ENCODE measurements around the gene COA1.

Gene COA1

DNA sequence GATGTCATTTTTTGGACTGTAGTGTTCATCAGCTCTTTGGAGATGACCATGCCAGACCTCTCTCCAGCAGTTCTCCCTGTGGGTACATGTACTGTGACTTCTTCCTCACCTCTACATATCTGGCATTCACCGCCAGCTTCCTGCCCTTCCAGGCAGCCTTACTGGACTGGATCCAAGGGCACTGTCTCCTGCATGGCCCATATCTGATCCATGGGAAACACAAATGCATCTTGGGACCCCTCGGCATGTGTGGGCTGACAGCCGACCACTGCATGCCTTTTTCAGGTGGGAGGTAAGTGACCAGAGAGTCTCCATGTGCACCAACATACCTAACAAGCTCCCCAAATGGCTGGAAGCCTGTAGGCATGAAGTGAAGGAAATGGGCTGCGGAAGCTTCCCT lies 25.3 kb upstream of the COA1 start:
- peaks cover 39% of the 10 kb centered on the region for H3K27me3 ChIP-seq (ENCODE audit: control insufficient read depth, low read length)
- H3K4me3 ChIP-seq (ENCODE audit: low read length) = no peak overlapping the region
- peaks cover 9% of the 10 kb centered on the region; the same call in 1 of the 2 replicates for H3K4me1 ChIP-seq (ENCODE audit: control insufficient read depth, low read length)
- no peaks in the 10 kb centered on the region for H3F3A ChIP-seq (ENCODE audit: control insufficient read depth, insufficient read depth)
- no peaks in the 10 kb centered on the region for H3K79me2 ChIP-seq (ENCODE audit: control insufficient read depth, low read length)
- no peak overlapping the region for H3K4me2 ChIP-seq (ENCODE audit: low read length)
- H4K20me1 ChIP-seq (ENCODE audit: control insufficient read depth, insufficient read depth, low read depth, low read length) = no peaks in the 10 kb centered on the region
- H3K27ac ChIP-seq (ENCODE audit: low read depth, low read length) = no peak overlapping the region
- TF ChIP-seq, protein P1, sequence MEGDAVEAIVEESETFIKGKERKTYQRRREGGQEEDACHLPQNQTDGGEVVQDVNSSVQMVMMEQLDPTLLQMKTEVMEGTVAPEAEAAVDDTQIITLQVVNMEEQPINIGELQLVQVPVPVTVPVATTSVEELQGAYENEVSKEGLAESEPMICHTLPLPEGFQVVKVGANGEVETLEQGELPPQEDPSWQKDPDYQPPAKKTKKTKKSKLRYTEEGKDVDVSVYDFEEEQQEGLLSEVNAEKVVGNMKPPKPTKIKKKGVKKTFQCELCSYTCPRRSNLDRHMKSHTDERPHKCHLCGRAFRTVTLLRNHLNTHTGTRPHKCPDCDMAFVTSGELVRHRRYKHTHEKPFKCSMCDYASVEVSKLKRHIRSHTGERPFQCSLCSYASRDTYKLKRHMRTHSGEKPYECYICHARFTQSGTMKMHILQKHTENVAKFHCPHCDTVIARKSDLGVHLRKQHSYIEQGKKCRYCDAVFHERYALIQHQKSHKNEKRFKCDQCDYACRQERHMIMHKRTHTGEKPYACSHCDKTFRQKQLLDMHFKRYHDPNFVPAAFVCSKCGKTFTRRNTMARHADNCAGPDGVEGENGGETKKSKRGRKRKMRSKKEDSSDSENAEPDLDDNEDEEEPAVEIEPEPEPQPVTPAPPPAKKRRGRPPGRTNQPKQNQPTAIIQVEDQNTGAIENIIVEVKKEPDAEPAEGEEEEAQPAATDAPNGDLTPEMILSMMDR (IDR thresholded peaks at IDR 0.05; ENCODE audit: low read depth, low read length, poor library complexity, severe bottlenecking) = no peak
- TF ChIP-seq EZH2phosphoT487 (IDR thresholded peaks at IDR 0.05; ENCODE audit: borderline replicate concordance, low read length) = no peak
- no peaks in the 10 kb centered on the region for H3K9me3 ChIP-seq (ENCODE audit: control insufficient read depth, insufficient read depth, low read length)
- no peaks in the 10 kb centered on the region for H3K36me3 ChIP-seq (ENCODE audit: control insufficient read depth, low read length)
- no peaks in the 10 kb centered on the region for H3K9me2 ChIP-seq (replicated peaks; ENCODE audit: control insufficient read depth, low read length)

GRCh38 chr7:43753843-43754242 lies 24.5 kb upstream of the COA1 start:
- Histone ChIP-seq H3K27me3 (ENCODE audit: control insufficient read depth, low read length) (peaks cover 33% of the 10 kb centered on the region), H3K9me2 (replicated peaks; ENCODE audit: control insufficient read depth, low read length) (no peaks in the 10 kb centered on the region), H3K79me2 (ENCODE audit: control insufficient read depth, low read length) (no peaks in the 10 kb centered on the region), H3K27ac (ENCODE audit: low read depth, low read length) (no peak overlapping the region), H3K4me3 (ENCODE audit: low read length) (no peak overlapping the region), H3F3A (ENCODE audit: control insufficient read depth, insufficient read depth) (no peaks in the 10 kb centered on the region), H4K20me1 (ENCODE audit: control insufficient read depth, insufficient read depth, low read depth, low read length) (no peaks in the 10 kb centered on the region), H3K36me3 (ENCODE audit: control insufficient read depth, low read length) (no peaks in the 10 kb centered on the region), H3K9me3 (ENCODE audit: control insufficient read depth, insufficient read depth, low read length) (no peaks in the 10 kb centered on the region), H3K4me1 (ENCODE audit: control insufficient read depth, low read length) (peaks cover 4% of the 10 kb centered on the region; the same call in 1 of the 2 replicates), H3K4me2 (ENCODE audit: low read length) (no peak overlapping the region)
- TF ChIP-seq, protein P1 (IDR thresholded peaks at IDR 0.05; ENCODE audit: low read depth, low read length, poor library complexity, severe bottlenecking) = peak; percentile 12
- TF ChIP-seq EZH2phosphoT487 (IDR thresholded peaks at IDR 0.05; ENCODE audit: borderline replicate concordance, low read length) = no peak

GRCh38 chr7:43753271-43753810 lies 24.0 kb upstream of the COA1 start:
- H3K4me2 ChIP-seq (ENCODE audit: low read length) = no peak overlapping the region
- H3F3A ChIP-seq (ENCODE audit: control insufficient read depth, insufficient read depth) = no peaks in the 10 kb centered on the region
- H3K4me3 ChIP-seq (ENCODE audit: low read length) = no peak overlapping the region
- no peaks in the 10 kb centered on the region for H3K9me2 ChIP-seq (replicated peaks; ENCODE audit: control insufficient read depth, low read length)
- H3K27me3 ChIP-seq (ENCODE audit: control insufficient read depth, low read length) = peaks cover 30% of the 10 kb centered on the region
- no peaks in the 10 kb centered on the region for H3K79me2 ChIP-seq (ENCODE audit: control insufficient read depth, low read length)
- H3K27ac ChIP-seq (ENCODE audit: low read depth, low read length) = no peak overlapping the region
- no peaks in the 10 kb centered on the region for H3K9me3 ChIP-seq (ENCODE audit: control insufficient read depth, insufficient read depth, low read length)
- no peak for TF ChIP-seq EZH2phosphoT487 (IDR thresholded peaks at IDR 0.05; ENCODE audit: borderline replicate concordance, low read length)
- TF ChIP-seq, protein P1 (IDR thresholded peaks at IDR 0.05; ENCODE audit: low read depth, low read length, poor library complexity, severe bottlenecking) = no peak
- H3K4me1 ChIP-seq (ENCODE audit: control insufficient read depth, low read length) = peaks cover 3% of the 10 kb centered on the region; the same call in 1 of the 2 replicates
- no peaks in the 10 kb centered on the region for H4K20me1 ChIP-seq (ENCODE audit: control insufficient read depth, insufficient read depth, low read depth, low read length)
- no peaks in the 10 kb centered on the region for H3K36me3 ChIP-seq (ENCODE audit: control insufficient read depth, low read length)
